Spleen (tissue), 7 donors: Measurements from ENCODE around the gene PANX2.
"Not testable (repeated sequence)": the region's sequence is repeated elsewhere in the genome, so short reads cannot be mapped to it uniquely, and the experiment has no call there.

ENCODE experiments used
- POLR2A ChIP-seq, 3 donors: fragments of 450-650 bp; IDR thresholded peaks; one replicate each; pipeline ENCODE4 v1.5.1; 2017; ENCODE audit warnings: antibody characterized with exemption in 3 of 3, mild to moderate bottlenecking in 1 of 3
- POLR2AphosphoS5 ChIP-seq, 3 donors: sonication (generic); formaldehyde crosslinking; IDR thresholded peaks; one replicate each; pipeline ENCODE4 v1.5.1; 2017; ENCODE audit warnings: antibody characterized with exemption in 3 of 3
- TF ChIP-seq, protein P1 (sequence below), 11 experiments: fragments of 200-600 bp in 7 of 11; fragments of 450-650 bp in 4 of 11; sonication (generic) in 4 of 11; IDR thresholded peaks in 8 of 11; conservative IDR thresholded peaks in 3 of 11; 1 replicate in 7 of 11; 2 replicates in 4 of 11; pipeline versions ENCODE4 v1.4.0 to v1.8.0; 2016 to 2021; ENCODE audit warnings: antibody characterized with exemption in 11 of 11, inconsistent platforms in 4 of 11, mild to moderate bottlenecking in 1 of 11
- donor health status: DM: no; HTN: no; CAD: no; lungs with moderate emphysema.
- donor health status: DM: no; HTN: no; CAD: no.
- donor health status: DM: no; HTN: no; CAD: no.

DNA sequence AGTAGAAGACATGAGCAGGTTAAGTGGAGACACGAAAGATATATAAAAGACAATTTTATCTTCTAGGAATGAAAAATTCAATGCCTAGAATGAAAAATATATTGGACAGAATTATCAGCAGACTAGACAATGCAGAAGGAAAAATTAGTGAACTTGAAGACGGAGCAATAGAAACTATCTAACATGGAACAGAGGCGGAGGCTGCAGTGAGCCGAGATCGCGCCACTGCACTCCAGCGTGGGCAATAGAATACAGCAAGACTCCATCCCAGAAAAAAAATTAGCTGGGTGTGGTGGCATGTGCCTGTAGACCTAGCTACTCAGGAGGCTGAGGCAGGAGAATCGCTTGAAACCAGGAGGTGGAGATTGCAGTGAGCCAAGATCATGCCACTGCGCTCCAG lies 33.3 kb upstream of the PANX2 start:
- TF ChIP-seq, protein P1, sequence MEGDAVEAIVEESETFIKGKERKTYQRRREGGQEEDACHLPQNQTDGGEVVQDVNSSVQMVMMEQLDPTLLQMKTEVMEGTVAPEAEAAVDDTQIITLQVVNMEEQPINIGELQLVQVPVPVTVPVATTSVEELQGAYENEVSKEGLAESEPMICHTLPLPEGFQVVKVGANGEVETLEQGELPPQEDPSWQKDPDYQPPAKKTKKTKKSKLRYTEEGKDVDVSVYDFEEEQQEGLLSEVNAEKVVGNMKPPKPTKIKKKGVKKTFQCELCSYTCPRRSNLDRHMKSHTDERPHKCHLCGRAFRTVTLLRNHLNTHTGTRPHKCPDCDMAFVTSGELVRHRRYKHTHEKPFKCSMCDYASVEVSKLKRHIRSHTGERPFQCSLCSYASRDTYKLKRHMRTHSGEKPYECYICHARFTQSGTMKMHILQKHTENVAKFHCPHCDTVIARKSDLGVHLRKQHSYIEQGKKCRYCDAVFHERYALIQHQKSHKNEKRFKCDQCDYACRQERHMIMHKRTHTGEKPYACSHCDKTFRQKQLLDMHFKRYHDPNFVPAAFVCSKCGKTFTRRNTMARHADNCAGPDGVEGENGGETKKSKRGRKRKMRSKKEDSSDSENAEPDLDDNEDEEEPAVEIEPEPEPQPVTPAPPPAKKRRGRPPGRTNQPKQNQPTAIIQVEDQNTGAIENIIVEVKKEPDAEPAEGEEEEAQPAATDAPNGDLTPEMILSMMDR (IDR thresholded peaks at IDR 0.05 in 8 of 11, conservative IDR thresholded peaks at IDR 0.05 in 3 of 11) = not testable (repeated sequence)
- TF ChIP-seq POLR2A, POLR2AphosphoS5 (IDR thresholded peaks at IDR 0.05): not testable (repeated sequence)
